ENCODE results near the gene DIPK1C. TPM values are rescaled to one million over a fixed set of nuclear protein-coding genes. Genes with fewer than 3 reads are reported as not detected.

Gene DIPK1C
- total RNA-seq, result under 1 TPM in 2 of 6 donors, not detected in 4; 0.16 to 0.25 TPM
- polyA plus RNA-seq, result under 1 TPM in 1 of 2 donors, not detected in 1; 0.12 TPM

DNA sequence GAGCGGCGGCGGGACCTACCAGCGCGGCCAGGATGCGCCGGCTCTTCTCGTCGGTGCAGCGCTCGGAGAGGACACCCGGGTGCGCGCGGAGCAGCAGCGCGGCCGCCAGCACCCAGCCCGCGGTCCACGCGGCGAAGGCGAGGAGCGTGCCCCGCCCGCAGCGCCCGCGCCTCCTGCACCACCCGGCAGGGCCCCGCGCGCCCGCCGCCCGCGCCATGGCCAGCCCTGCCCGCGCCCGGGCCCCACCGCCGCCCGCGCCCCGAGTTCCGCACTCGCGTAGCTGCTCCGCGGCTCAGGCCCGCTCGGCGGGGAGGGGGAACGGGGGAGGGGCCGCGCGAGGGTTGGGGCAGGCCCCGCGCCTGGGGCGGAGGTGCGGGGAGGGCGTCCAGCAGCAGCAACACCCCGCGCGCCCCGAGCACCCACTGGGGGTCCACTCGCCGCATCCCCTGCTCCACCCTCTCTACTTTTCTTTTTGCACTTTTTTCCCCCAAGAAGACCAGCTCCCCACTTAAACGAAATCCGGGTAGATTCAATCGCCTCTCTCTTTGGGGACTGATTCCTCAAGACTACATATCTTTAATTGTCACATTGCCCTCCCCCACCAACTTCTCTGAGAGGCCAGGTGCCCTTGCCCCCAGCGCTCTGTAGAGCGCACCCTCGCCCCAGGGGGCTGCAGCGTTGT, at the start of gene DIPK1C:
TSS of gene DIPK1C (minus strand) at position 266 of the 682 bp plus-strand sequence. CDS start at position 217, 49 bp downstream.
- no peak for DNase-seq
- WGBS, 2 donors, result 2 to 3% methylated on average over 32 to 76 of the region's 76 CpGs
- no peaks in the 10 kb centered on the region for H3K36me3 ChIP-seq
- FAIRE-seq, result no peak
- TF ChIP-seq, protein P1, sequence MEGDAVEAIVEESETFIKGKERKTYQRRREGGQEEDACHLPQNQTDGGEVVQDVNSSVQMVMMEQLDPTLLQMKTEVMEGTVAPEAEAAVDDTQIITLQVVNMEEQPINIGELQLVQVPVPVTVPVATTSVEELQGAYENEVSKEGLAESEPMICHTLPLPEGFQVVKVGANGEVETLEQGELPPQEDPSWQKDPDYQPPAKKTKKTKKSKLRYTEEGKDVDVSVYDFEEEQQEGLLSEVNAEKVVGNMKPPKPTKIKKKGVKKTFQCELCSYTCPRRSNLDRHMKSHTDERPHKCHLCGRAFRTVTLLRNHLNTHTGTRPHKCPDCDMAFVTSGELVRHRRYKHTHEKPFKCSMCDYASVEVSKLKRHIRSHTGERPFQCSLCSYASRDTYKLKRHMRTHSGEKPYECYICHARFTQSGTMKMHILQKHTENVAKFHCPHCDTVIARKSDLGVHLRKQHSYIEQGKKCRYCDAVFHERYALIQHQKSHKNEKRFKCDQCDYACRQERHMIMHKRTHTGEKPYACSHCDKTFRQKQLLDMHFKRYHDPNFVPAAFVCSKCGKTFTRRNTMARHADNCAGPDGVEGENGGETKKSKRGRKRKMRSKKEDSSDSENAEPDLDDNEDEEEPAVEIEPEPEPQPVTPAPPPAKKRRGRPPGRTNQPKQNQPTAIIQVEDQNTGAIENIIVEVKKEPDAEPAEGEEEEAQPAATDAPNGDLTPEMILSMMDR (IDR thresholded peaks at IDR 0.05), result no peak
- ATAC-seq, result peak in 3 of 4 donors; percentile 43 to 65 (median 50)
- no peaks in the 10 kb centered on the region for H3K9me3 ChIP-seq
- peaks cover 0 to 7% (median 3%) of the 10 kb centered on the region in 4 donors for H3K27me3 ChIP-seq
- H3K27ac ChIP-seq, result no peak within 1 kb of the TSS
- peak within 1 kb of the TSS in 2 of 4 donors; percentile 24 to 32 for H3K4me3 ChIP-seq
- peaks cover 0 to 7% (median 6%) of the 10 kb centered on the region in 3 donors for H3K4me1 ChIP-seq
- intact Hi-C loops (cut with DNase I), result no loop called here

DNA sequence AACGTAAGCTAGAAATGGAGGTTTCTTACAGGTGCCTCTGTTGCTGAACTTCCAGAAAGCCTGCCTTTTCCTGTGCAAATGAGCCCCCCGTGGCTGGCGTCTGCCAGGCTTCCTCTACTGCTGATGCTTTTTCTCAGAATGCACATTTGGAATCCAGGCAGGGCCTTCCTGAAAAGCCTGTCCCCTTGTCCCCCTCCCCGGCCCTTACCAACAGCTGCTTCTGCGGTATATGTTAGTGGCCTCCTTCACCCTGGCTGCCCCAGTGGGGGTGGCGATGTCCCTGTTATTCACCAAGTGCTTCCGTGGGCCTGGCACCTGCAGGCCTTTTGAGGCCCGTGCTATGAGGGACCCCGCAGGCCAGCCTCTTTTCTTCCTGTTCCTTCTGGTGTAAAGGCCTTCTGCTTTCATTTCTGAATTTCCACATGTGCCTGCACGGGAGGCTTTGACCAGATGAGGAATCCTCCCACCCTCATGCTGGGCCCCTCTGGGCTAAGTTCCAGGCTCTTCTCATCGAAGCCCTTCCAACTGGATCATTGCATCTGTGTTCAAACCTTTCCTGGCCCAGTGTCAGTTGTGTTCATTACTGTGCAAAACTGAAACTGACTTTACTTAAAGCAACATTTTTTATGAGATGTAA, 49.5 kb upstream of the DIPK1C start:
- ATAC-seq, result peak in 2 of 4 donors; percentile 6 to 29
- DNase-seq, result peak in 1 of 6 donors; percentile 6
- no peaks in the 10 kb centered on the region for H3K27me3 ChIP-seq
- H3K4me3 ChIP-seq, result no peak overlapping the region
- TF ChIP-seq, protein P1 (IDR thresholded peaks at IDR 0.05), result no peak
- peaks cover 24 to 33% (median 25%) of the 10 kb centered on the region in 3 donors for H3K4me1 ChIP-seq
- intact Hi-C loops (cut with DNase I), result loop anchor here in 1 of 3 donors (10.0 kb wide), 1 partner anchor 48 kb away; no protein-coding TSS in a partner anchor
- no peak for FAIRE-seq
- H3K27ac ChIP-seq, result peak overlapping the region in 1 of 4 donors; percentile 85
- WGBS, 2 donors, result 61 to 63% methylated on average over 11 of the region's 11 CpGs
- no peaks in the 10 kb centered on the region for H3K9me3 ChIP-seq
- peaks cover 0 to 59% (median 13%) of the 10 kb centered on the region in 3 donors for H3K36me3 ChIP-seq

DNA sequence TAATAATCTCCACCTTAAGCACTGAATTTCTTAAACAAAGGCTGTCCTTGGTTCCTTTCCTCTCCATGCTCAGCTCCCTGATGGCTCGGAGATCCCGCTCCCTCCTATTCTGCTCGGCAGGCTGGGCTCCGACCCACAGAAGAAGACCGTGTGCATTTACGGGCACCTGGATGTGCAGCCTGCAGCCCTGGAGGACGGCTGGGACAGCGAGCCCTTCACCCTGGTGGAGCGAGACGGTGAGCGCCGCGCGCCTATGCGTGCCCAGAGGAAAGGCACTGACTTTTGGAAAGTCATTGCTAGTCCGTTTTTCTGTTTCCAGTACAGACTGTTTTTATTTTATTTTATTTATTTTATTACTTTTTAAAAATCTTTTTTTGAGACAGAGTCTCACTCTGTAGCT, 48.7 kb upstream of the DIPK1C start:
- H3K27me3 ChIP-seq, result no peaks in the 10 kb centered on the region
- H3K4me3 ChIP-seq, result no peak overlapping the region
- peaks cover 19 to 37% (median 25%) of the 10 kb centered on the region in 3 donors for H3K4me1 ChIP-seq
- no peaks in the 10 kb centered on the region for H3K9me3 ChIP-seq
- WGBS, 2 donors, result 59 to 78% methylated on average over 16 of the region's 16 CpGs
- intact Hi-C loops (cut with DNase I), result loop anchor here in 1 of 3 donors (10.0 kb wide), 1 partner anchor 49 kb away; no protein-coding TSS in a partner anchor
- FAIRE-seq (no peak), ATAC-seq (peak in 1 of 4 donors; percentile 4), DNase-seq (peak in 1 of 6 donors; percentile 5)
- H3K36me3 ChIP-seq, result peaks cover 0 to 56% (median 5%) of the 10 kb centered on the region in 3 donors
- TF ChIP-seq, protein P1 (IDR thresholded peaks at IDR 0.05), result no peak
- peak overlapping the region in 1 of 4 donors; percentile 85 for H3K27ac ChIP-seq

DNA sequence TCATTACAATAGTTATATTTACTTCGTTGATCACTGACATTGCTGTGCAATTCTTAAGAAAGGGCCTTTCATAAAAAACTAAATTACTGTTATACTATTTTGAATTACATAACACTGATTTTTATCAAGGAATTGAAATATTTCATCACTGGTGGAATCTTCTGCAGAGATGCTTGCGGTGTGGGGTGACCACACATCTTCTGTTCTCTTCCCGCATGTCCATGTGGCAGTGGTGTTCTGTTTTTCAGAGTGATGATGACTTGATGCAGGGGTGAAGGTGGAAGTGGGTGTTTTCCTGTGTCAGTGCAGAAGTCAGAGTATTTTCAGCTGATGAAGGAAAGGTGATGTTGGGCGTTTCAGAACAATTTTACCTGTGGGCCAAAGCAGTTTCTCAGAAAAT, 46.0 kb upstream of the DIPK1C start:
- Histone ChIP-seq H3K27ac (no peak overlapping the region), H3K9me3 (no peaks in the 10 kb centered on the region), H3K4me3 (no peak overlapping the region), H3K36me3 (peaks cover 0 to 35% (median 3%) of the 10 kb centered on the region in 3 donors), H3K4me1 (peaks cover 34 to 45% (median 36%) of the 10 kb centered on the region in 3 donors), H3K27me3 (no peaks in the 10 kb centered on the region)
- DNase-seq (no peak), ATAC-seq (no peak), FAIRE-seq (no peak)
- intact Hi-C loops (cut with DNase I), result loop anchor here in 1 of 3 donors (10.0 kb wide), 1 partner anchor 52 kb away; no protein-coding TSS in a partner anchor
- 86 to 89% methylated on average over 4 of the region's 4 CpGs for WGBS, 2 donors
- TF ChIP-seq, protein P1 (IDR thresholded peaks at IDR 0.05), result no peak

Data from pancreas (tissue), 10 donors.